Gastroesophageal sphincter (tissue), 3 donors: ENCODE data around the gene AP5B1.

Experiments used
- EP300 ChIP-seq: sonication (generic); formaldehyde crosslinking; IDR thresholded peaks from one replicate; pipeline ENCODE4 v1.6.1; 2017; ENCODE audit warnings: antibody characterized with exemption, mild to moderate bottlenecking
- POLR2A ChIP-seq, 2 donors: fragments of 450-650 bp; IDR thresholded peaks; one replicate each; pipeline ENCODE4 v1.6.1; 2017; ENCODE audit warnings: antibody characterized with exemption in 2 of 2, mild to moderate bottlenecking in 2 of 2, moderate library complexity in 1 of 2
- POLR2AphosphoS5 ChIP-seq: sonication (generic); formaldehyde crosslinking; IDR thresholded peaks from one replicate; pipeline ENCODE4 v1.6.1; 2017; ENCODE audit warnings: antibody characterized with exemption
- TF ChIP-seq, protein P1 (sequence below), 4 experiments: fragments of 200-600 bp in 2 of 4; fragments of 450-650 bp in 2 of 4; sonication (generic) in 1 of 4; IDR thresholded peaks; one replicate each; pipeline ENCODE4 v1.5.1; 2017 to 2019; ENCODE audit warnings: antibody characterized with exemption in 4 of 4, mild to moderate bottlenecking in 2 of 4, moderate library complexity in 2 of 4

GRCh38 chr11:65787649-65788622, 7.2 kb upstream of the AP5B1 start:
- TF ChIP-seq POLR2A (IDR thresholded peaks at IDR 0.05) = no peak
- TF ChIP-seq, protein P1, sequence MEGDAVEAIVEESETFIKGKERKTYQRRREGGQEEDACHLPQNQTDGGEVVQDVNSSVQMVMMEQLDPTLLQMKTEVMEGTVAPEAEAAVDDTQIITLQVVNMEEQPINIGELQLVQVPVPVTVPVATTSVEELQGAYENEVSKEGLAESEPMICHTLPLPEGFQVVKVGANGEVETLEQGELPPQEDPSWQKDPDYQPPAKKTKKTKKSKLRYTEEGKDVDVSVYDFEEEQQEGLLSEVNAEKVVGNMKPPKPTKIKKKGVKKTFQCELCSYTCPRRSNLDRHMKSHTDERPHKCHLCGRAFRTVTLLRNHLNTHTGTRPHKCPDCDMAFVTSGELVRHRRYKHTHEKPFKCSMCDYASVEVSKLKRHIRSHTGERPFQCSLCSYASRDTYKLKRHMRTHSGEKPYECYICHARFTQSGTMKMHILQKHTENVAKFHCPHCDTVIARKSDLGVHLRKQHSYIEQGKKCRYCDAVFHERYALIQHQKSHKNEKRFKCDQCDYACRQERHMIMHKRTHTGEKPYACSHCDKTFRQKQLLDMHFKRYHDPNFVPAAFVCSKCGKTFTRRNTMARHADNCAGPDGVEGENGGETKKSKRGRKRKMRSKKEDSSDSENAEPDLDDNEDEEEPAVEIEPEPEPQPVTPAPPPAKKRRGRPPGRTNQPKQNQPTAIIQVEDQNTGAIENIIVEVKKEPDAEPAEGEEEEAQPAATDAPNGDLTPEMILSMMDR (IDR thresholded peaks at IDR 0.05) = no peak
- no peak for TF ChIP-seq EP300
- no peak for TF ChIP-seq POLR2AphosphoS5
